Naive B cell (primary cell): ENCODE data around the gene NRG2. TPM values are rescaled to one million over a fixed set of nuclear protein-coding genes. Genes with fewer than 3 reads are reported as not detected.

Experiments
- ATAC-seq, 2 donors: fragments of 150-1000 bp; cut with Tn5 transposase; 2 replicates each; pipeline ENCODE4 v1.10.0; 2021; ENCODE audit warnings: low read depth in 2 of 2, mild to moderate bottlenecking in 2 of 2, moderate library complexity in 2 of 2
- DNase-seq: peaks from one replicate; pipeline ENCODE4 v3.0.0; 2022
- H3K27ac Mint-ChIP-seq, 6 donors: one replicate each; pipeline ENCODE4 v1.8.0; 2020 to 2022; ENCODE audit warnings: mild to moderate bottlenecking in 6 of 6, mixed read lengths in 6 of 6, moderate library complexity in 5 of 6, inconsistent platforms in 2 of 6
- H3K27me3 Mint-ChIP-seq, 3 donors: one replicate each; pipeline ENCODE4 v1.8.0; 2021 to 2022; ENCODE audit warnings: mixed read lengths in 3 of 3, mild to moderate bottlenecking in 1 of 3
- H3K36me3 Mint-ChIP-seq, 2 donors: one replicate each; pipeline ENCODE4 v1.8.0; 2020 to 2022; ENCODE audit warnings: mixed read lengths in 2 of 2, inconsistent platforms in 1 of 2, mild to moderate bottlenecking in 1 of 2
- H3K4me1 Mint-ChIP-seq, 3 donors: one replicate each; pipeline ENCODE4 v1.8.0; 2020 to 2022; ENCODE audit warnings: mixed read lengths in 3 of 3, inconsistent platforms in 1 of 3, mild to moderate bottlenecking in 1 of 3, moderate library complexity in 1 of 3
- H3K4me3 Mint-ChIP-seq, 8 donors: one replicate each; pipeline ENCODE4 v1.8.0; 2020 to 2022; ENCODE audit warnings: mild to moderate bottlenecking in 8 of 8, mixed read lengths in 8 of 8, moderate library complexity in 8 of 8, inconsistent platforms in 2 of 8
- H3K9me3 Mint-ChIP-seq, 7 donors: one replicate each; pipeline ENCODE4 v1.8.0; 2020 to 2022; ENCODE audit warnings: mixed read lengths in 7 of 7, mild to moderate bottlenecking in 5 of 7, inconsistent platforms in 2 of 7, moderate library complexity in 1 of 7
- polyA plus RNA-seq, 6 donors: library from polyadenylated mRNA; unstranded; fragments of 300-500 nt; fragmentation: Illumina TruSeq; gene quantifications; one replicate each; pipeline ENCODE4 v1.2.3, GENCODE V29; 2021; ENCODE audit warnings: low read depth in 6 of 6

Gene NRG2
- polyA plus RNA-seq, 6 donors from 2014 or later, result 0.15 to 0.21 TPM; not detected in 4

DNA sequence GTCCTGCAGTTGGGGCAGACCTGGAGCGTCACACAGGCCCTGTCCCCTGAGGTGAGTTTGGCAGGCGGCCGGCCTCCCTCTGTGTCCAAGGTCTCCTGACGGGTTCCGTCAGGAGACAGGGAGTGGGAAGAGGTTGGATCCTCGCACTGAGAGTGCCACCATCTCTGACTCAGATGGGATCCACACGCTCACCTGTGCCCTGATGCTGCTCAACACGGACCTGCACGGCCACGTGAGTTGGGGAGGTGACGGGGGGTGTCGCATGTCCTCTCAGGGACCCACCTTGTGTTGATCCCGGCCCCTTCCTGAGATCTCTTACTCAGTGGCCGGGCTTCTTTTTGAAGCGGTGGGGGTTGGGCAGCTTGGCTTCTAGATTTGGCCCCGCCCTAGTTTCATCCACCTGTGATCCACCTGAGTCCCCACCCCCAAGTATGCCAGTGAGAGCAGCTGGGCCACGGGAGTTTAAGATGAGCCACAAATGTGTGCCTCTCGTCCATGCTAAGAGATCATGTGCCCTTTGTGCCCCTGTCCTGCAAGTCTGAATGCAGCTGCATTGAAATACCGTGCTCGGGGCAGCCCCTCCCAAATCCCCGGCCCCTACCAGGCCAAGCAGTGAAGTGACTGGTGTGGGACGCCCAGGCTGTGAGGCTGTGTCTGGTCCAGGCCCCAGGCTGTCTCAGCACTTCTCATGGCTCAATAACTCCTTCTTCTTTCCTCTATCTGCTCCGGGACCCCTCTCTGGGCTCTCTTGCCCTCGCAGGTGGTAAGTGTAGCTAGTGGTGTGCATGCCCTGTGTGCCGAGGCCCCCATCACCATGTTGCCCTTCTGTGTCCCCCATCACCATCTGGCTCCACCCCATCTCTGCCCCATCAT lies 220.3 kb downstream of the NRG2 start:
- ATAC-seq (no peak), DNase-seq (no peak)
- H3K27me3 Mint-ChIP-seq, result peaks cover 5 to 58% (median 48%) of the 10 kb centered on the region in 3 donors
- no peaks in the 10 kb centered on the region for H3K4me1 Mint-ChIP-seq
- H3K36me3 Mint-ChIP-seq, result peaks cover 6 to 29% of the 10 kb centered on the region in 2 donors
- H3K4me3 Mint-ChIP-seq, result no peak overlapping the region
- H3K27ac Mint-ChIP-seq, result no peak overlapping the region
- H3K9me3 Mint-ChIP-seq, result peaks cover 6 to 17% (median 13%) of the 10 kb centered on the region in 7 donors

DNA sequence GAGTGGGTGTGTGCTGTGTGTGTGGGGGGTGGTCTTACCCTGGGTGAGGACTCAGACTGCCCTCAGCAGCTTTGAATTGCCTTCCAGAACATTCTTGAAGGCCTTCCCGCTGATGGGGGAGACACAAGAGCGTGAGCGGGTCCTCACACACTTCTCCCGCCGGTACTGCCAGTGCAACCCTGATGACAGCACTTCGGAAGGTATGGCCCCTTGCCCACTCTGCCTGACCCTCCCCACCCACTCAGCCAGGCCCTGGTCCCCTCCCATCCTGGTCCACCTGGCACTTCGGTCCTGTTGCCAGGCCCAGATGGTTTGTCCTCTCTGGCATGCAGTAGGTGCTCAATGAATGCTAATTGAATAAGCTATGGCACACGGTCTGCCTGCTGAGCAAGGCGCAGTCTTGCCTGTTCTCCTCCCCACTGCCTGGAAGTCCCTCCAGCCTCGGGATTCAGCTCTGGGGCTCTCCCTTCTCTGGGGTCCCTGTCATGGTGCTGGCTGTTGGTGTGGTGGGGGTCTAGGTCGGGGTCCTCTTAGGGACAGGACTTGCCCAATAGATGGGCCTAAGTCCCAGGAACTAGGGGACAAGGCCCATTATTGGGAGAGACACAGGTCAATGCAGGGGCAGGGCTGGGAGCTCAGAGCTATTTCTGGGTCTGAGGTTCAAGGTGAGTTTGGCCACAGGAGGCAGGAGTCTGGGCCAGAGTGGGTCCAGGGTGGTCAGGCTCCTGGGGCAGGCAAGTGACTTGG lies 221.1 kb downstream of the NRG2 start:
- DNase-seq (no peak), ATAC-seq (no peak)
- H3K27me3 Mint-ChIP-seq, result peaks cover 9 to 58% (median 48%) of the 10 kb centered on the region in 3 donors
- peaks cover 6 to 21% of the 10 kb centered on the region in 2 donors for H3K36me3 Mint-ChIP-seq
- H3K4me1 Mint-ChIP-seq, result no peaks in the 10 kb centered on the region
- H3K4me3 Mint-ChIP-seq, result no peak overlapping the region
- H3K27ac Mint-ChIP-seq, result no peak overlapping the region
- H3K9me3 Mint-ChIP-seq, result peaks cover 5 to 19% (median 12%) of the 10 kb centered on the region in 7 donors

DNA sequence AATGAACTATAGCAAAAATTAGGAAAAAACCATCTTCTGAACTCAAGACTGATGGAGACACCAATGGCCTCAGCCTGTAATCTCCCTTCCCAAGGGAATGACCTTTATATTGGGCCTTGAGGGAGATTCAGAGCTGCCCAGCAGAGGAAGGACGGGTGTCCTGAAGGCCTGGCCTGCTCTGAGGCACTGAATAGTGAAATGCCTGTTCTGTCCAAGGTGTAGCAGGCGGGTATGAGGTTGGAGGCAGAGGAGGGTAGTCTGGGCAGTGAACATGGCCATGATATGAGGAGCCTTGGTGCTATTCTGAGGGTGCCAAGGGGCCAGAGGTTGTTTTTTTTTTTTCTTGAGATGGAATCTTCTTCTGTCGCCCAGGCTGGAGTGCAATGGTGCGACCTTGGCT lies 222.5 kb downstream of the NRG2 start:
- H3K9me3 Mint-ChIP-seq, result peaks cover 5 to 19% (median 12%) of the 10 kb centered on the region in 7 donors
- H3K4me1 Mint-ChIP-seq, result no peaks in the 10 kb centered on the region
- peaks cover 6 to 20% of the 10 kb centered on the region in 2 donors for H3K36me3 Mint-ChIP-seq
- ATAC-seq (no peak), DNase-seq (no peak)
- no peak overlapping the region for H3K4me3 Mint-ChIP-seq
- H3K27me3 Mint-ChIP-seq, result peaks cover 14 to 54% (median 54%) of the 10 kb centered on the region in 3 donors
- no peak overlapping the region for H3K27ac Mint-ChIP-seq

DNA sequence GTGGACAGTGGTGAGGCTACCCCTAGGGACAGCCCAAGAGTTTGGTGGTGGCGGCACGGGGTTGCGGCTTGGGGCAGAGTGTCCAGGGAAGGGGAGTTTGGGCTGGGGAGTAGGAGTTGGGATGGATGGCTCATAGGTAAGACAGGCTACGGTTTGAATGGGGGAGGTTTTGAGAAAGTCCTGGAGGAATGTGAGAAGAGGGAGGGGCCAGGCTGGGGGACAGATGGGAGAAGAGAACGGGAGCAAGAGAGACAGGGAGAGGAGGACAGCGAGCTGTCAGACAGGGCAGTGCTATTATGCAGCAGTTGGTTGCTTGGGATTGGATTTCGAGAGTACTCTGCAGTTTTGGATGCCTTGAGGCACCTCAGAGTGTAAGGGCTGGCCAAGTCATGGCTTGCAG lies 223.0 kb downstream of the NRG2 start:
- H3K4me3 Mint-ChIP-seq, result no peak overlapping the region

DNA sequence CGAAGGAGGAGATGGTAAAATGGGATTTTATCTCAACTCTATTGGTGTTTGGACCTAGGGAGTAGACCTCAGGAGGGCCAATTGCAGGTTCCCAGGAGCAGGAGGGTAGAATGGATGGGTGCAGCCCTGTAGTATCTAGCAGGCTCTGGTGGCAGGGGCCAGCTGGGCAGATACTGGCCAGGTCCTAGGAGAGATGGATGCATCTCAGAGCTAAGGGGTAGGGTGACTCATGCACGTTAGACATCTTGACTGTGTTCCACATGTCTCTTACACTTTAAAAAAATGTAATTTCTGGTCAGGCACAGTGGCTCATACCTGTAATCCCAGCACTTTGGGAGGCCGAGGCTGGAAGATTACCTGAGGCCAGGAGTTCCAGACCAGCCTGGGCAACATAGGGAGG lies 225.1 kb downstream of the NRG2 start:
- Mint-ChIP-seq H3K9me3 (peaks cover 5 to 19% (median 12%) of the 10 kb centered on the region in 7 donors), H3K4me1 (no peaks in the 10 kb centered on the region)
- no peak for DNase-seq

More for the DNA sequence above, 223.0 kb downstream of the NRG2 start:
- no peak for ATAC-seq
- peaks cover 6 to 20% of the 10 kb centered on the region in 2 donors for H3K36me3 Mint-ChIP-seq
- no peak overlapping the region for H3K27ac Mint-ChIP-seq
- peaks cover 5 to 19% (median 12%) of the 10 kb centered on the region in 7 donors for H3K9me3 Mint-ChIP-seq
- no peak for DNase-seq
- peaks cover 14 to 54% (median 54%) of the 10 kb centered on the region in 3 donors for H3K27me3 Mint-ChIP-seq
- H3K4me1 Mint-ChIP-seq, result no peaks in the 10 kb centered on the region

DNA sequence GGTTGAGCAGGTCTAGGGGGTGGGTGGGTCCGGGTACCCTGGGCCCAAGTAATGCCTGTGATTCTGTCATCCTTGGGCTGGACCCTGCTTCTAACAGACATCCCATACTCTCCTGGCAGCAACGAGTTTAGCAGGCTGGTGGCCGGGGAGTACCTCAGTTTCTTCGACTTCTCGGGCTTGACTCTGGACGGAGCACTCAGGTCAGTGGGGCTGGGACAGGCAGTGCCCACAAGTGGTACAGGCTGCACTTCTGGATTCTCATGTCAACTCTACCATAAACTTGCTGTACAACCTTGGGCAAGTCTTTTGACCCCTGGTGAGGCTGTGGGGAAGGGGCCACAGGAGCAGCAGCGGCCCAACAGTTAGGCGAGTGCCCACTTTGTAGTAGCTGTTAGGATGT lies 225.7 kb downstream of the NRG2 start:
- peaks cover 6 to 20% of the 10 kb centered on the region in 2 donors for H3K36me3 Mint-ChIP-seq
- no peak for DNase-seq

More for the DNA sequence above, 225.1 kb downstream of the NRG2 start:
- Mint-ChIP-seq H3K27me3 (peaks cover 14 to 60% (median 44%) of the 10 kb centered on the region in 3 donors), H3K36me3 (peaks cover 6 to 20% of the 10 kb centered on the region in 2 donors), H3K4me3 (no peak overlapping the region), H3K27ac (no peak overlapping the region)
- ATAC-seq, result no peak

DNA sequence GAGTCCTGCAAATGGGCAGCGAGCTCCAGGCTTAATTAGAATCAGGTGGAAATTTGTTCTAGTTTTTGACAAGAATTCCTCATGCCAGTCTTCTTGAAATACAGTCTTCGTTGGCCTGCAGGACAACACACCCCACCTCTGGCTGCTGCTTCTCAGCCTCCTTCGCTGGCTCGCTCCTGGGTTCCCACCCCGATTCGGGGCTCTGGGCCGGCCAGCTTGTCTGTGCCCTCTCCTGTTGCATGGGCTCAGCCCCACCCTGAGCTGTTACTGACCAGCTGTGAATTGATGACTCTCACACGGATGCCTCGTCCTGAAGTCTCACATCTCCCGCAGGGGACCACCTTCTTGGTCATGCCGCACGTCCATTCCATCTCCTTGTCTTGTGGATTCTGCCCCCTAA lies 226.5 kb downstream of the NRG2 start:
- peaks cover 19 to 71% (median 53%) of the 10 kb centered on the region in 3 donors for H3K27me3 Mint-ChIP-seq
- ATAC-seq (no peak), DNase-seq (no peak)
- H3K9me3 Mint-ChIP-seq, result peaks cover 5 to 19% (median 12%) of the 10 kb centered on the region in 7 donors
- H3K4me1 Mint-ChIP-seq, result no peaks in the 10 kb centered on the region
- H3K27ac Mint-ChIP-seq, result no peak overlapping the region
- no peak overlapping the region for H3K4me3 Mint-ChIP-seq
- H3K36me3 Mint-ChIP-seq, result peaks cover 6 to 20% of the 10 kb centered on the region in 2 donors

More for the DNA sequence above, 225.7 kb downstream of the NRG2 start:
- no peaks in the 10 kb centered on the region for H3K4me1 Mint-ChIP-seq
- peaks cover 14 to 66% (median 45%) of the 10 kb centered on the region in 3 donors for H3K27me3 Mint-ChIP-seq
- no peak for ATAC-seq
- H3K9me3 Mint-ChIP-seq, result peaks cover 5 to 19% (median 12%) of the 10 kb centered on the region in 7 donors
- no peak overlapping the region for H3K4me3 Mint-ChIP-seq
- no peak overlapping the region for H3K27ac Mint-ChIP-seq

DNA sequence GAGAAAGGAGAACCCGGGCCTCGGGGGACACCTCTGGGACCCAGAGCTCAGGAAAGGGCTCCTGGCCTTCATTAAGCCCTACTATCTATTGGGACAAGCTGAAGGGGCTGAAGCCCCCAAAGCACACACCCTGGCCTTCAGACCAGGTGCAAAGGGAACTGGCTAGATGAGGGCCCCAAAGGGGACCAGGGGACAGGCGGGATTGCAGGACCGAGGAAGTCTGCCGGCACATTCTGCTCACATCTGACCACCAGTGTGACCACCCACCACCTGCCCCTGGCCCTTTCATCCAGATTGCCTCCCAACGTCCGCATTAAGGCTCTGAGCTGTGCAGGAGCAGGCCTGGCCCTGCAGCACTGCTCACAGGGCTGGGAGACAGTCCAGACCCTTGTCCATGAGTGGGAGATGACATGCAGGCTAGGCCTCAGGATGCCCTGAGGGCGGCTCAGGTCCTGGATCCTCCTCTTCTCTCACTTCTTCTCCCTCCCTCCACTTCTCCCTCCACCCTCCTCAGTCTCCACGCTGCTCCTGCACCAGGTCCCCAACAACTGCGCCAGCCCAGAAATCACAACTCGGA lies 228.3 kb downstream of the NRG2 start:
- no peak for ATAC-seq
- H3K27me3 Mint-ChIP-seq, result peaks cover 26 to 70% (median 58%) of the 10 kb centered on the region in 3 donors
- no peak overlapping the region for H3K27ac Mint-ChIP-seq
- no peak for DNase-seq
- no peaks in the 10 kb centered on the region for H3K4me1 Mint-ChIP-seq
- H3K36me3 Mint-ChIP-seq, result peaks cover 6 to 13% of the 10 kb centered on the region in 2 donors
- no peak overlapping the region for H3K4me3 Mint-ChIP-seq
- H3K9me3 Mint-ChIP-seq, result peaks cover 4 to 19% (median 12%) of the 10 kb centered on the region in 7 donors

DNA sequence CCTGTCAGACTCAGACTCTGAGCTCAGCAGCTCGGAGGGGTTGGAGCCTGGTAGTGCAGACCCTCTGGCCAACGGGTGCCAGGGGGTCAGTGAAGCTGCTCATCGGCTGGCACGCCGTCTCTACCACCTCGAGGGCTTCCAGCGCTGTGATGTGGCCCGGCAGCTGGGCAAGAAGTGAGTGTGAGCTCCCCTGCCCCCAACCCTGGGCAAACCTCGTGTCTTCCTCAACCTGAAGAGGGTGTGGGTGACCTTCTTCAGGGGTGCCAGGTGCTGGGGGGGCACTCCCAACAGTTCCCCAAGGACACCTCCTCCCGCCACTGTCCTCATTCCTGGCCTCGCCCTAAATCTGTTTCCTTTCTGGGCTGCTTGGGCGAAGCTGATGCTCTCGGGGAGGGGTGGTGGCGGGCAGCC lies 228.9 kb downstream of the NRG2 start:
- Mint-ChIP-seq H3K36me3 (peaks cover 6 to 8% of the 10 kb centered on the region in 2 donors), H3K4me3 (no peak overlapping the region), H3K27ac (no peak overlapping the region), H3K4me1 (no peaks in the 10 kb centered on the region), H3K9me3 (peaks cover 3 to 16% (median 8%) of the 10 kb centered on the region in 7 donors), H3K27me3 (peaks cover 26 to 68% (median 54%) of the 10 kb centered on the region in 3 donors)
- ATAC-seq (no peak), DNase-seq (no peak)

DNA sequence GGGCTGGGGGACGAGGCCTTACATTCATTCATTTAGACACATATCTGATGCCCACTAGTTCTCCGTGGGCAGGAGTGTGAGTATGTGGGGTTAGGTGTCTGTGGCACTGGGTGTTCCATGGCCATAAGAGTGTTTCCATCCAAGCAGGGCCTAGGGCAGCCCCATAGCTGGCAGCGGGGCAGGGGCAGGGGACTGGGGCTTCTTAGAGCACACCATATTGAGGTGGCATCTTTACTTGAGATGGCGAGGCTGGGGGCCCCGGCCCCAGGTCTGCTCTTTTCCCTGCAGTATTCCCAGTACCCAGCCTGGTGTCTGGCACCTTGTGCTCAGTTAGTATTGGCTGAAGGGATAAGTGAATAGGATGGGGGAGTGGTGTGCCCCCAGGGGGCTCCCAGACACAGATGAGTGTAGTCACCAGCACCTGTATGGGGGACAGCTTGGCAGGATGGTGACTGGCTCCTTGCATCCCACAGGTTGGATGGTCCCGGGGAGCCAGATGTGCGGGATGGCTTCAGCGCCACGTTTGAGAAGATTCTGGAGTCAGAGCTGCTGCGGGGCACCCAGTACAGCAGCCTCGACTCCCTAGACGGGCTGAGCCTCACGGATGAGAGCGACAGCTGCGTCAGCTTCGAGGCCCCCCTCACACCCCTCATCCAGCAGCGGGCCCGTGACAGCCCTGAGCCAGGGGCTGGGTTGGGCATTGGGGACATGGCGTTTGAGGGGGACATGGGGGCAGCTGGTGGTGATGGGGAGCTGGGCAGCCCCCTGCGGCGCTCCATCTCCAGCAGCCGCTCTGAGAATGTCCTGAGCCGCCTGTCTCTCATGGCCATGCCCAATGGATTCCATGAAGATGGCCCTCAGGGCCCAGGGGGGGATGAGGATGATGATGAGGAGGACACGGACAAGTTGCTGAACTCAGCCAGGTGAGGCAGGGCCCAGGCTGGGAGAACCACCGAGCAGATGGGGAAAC lies 230.0 kb downstream of the NRG2 start:
- Mint-ChIP-seq H3K9me3 (peaks cover 0 to 6% (median 3%) of the 10 kb centered on the region in 7 donors), H3K27me3 (peaks cover 30 to 71% (median 56%) of the 10 kb centered on the region in 3 donors), H3K4me1 (no peaks in the 10 kb centered on the region), H3K4me3 (no peak overlapping the region), H3K36me3 (no peaks in the 10 kb centered on the region), H3K27ac (no peak overlapping the region)
- DNase-seq (no peak), ATAC-seq (no peak)

DNA sequence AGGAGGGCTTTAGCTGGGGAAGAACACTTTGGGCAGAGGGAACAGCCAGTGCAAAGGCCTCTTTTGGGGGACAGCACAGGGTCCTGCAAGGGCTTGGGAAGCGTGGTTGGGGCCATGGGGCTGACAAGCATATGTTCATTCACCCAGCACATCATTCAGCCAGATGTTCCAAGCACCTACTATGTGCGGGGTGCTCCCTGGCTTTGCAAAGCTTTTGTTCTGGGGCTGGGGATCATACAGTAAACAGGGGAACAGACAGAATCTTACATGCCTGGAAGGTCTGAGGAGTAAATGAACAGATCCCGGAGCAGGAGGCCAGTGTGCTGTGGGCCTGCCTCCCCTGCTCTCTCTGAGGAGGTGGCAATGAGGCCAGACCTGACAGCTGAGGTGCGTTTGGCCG lies 230.8 kb downstream of the NRG2 start:
- DNase-seq, result no peak
- Mint-ChIP-seq H3K4me1 (no peaks in the 10 kb centered on the region), H3K27me3 (peaks cover 25 to 69% (median 56%) of the 10 kb centered on the region in 3 donors), H3K4me3 (no peak overlapping the region), H3K36me3 (no peaks in the 10 kb centered on the region), H3K9me3 (no peaks in the 10 kb centered on the region), H3K27ac (no peak overlapping the region)
- no peak for ATAC-seq

DNA sequence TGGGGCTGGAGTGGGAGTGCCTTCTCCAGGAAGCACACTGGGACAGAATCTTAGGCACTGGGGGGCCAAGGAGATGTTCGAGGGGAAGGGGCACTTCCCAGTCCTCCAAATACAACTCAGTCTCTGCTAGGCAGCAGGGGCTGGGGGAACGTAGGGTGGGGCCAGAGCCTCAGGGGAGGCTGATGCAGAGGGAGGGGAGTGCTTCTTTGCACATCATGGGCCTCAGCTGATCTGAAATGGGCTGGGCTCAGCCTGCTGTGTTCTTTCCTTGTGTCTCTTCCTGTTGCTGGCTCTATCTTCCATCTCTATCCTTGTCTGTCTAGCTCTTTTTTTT lies 231.9 kb downstream of the NRG2 start:
- Mint-ChIP-seq H3K27me3 (peaks cover 18 to 60% (median 47%) of the 10 kb centered on the region in 3 donors), H3K27ac (no peak overlapping the region), H3K4me1 (no peaks in the 10 kb centered on the region), H3K4me3 (no peak overlapping the region), H3K9me3 (no peaks in the 10 kb centered on the region), H3K36me3 (no peaks in the 10 kb centered on the region)
- ATAC-seq (no peak), DNase-seq (no peak)
